Ovary (tissue), 9 donors: ENCODE measurements around the gene PSME2. TPM values are rescaled to one million over a fixed set of nuclear protein-coding genes. Genes with fewer than 3 reads are reported as not detected.
A peak's percentile ranks its signal among the peaks of the same experiment; 100 is the strongest.

Source experiments
- DNase-seq, 5 donors: peaks; one replicate each; pipeline ENCODE4 v3.0.0-alpha.2; 2019 to 2020
- H3K27ac ChIP-seq, 2 donors: fragments of 200-600 bp; one replicate each; pipeline versions ENCODE4 v1.5.1 to v1.8.0; 2019 to 2022
- H3K27me3 ChIP-seq: fragments of 200-600 bp; one replicate; pipeline ENCODE4 v1.8.0; 2022
- H3K36me3 ChIP-seq: fragments of 200-600 bp; sonication (generic); one replicate; pipeline ENCODE4 v1.5.1; 2019
- H3K4me1 ChIP-seq: one replicate; pipeline ENCODE4 v1.8.1; 2013; ENCODE audit warnings: mild to moderate bottlenecking, moderate library complexity; ENCODE audit not compliant: insufficient read depth
- H3K4me3 ChIP-seq: fragments of 200-600 bp; sonication (generic); one replicate; pipeline ENCODE4 v1.5.1; 2017
- H3K9me3 ChIP-seq, 2 donors: fragments of 200-600 bp in 1 of 2; sonication (generic) in 1 of 2; one replicate each; pipeline versions ENCODE4 v1.5.1 to v1.8.1; 2013 to 2019; ENCODE audit warnings: mild to moderate bottlenecking in 1 of 2, moderate library complexity in 1 of 2
- EP300 ChIP-seq: sonication (generic); formaldehyde crosslinking; IDR thresholded peaks from one replicate; pipeline ENCODE4 v1.6.1; 2017; ENCODE audit warnings: antibody characterized with exemption
- POLR2A ChIP-seq: fragments of 450-650 bp; IDR thresholded peaks from one replicate; pipeline ENCODE4 v1.6.1; 2017; ENCODE audit warnings: antibody characterized with exemption, mild to moderate bottlenecking, moderate library complexity
- WGBS, 3 donors: extraction: QIAGEN DNeasy Blood & Tissue Kit in 1 of 3; methylation state at CpG; one replicate each; pipeline versions ENCODE4 v1.1.5 to v1.1.7; 2013 to 2017; 5-methylcytosine and 5-hydroxymethylcytosine counted together
- intact Hi-C, 4 donors: fragments of 100-400 bp; cut with DNase I; formaldehyde crosslinking; loops; one replicate each; pipeline versions ENCODE4 v1.11.0 to v1.15.1; 2022 to 2023
- polyA plus RNA-seq, 2 donors: library from polyadenylated mRNA; stranded (reverse); fragments of 200-250 nt in 1 of 2; fragments of 350-450 nt in 1 of 2; fragmentation: Illumina TruSeq in 1 of 2; extraction: RNeasy Lipid Tissue Mini Kit (QIAGEN cat#74804) in 1 of 2; gene quantifications; one replicate each; pipeline ENCODE4 v1.2.3, GENCODE V29; 2013 to 2014
- total RNA-seq, 7 donors: library from RNA; depleted of rRNA in 2 of 7; stranded (reverse); fragments of >200 nt in 2 of 7; fragmentation: NEBNext Ultra II Directional in 3 of 7; extraction: Animal tissue kit (Norgen Biotek cat#: 25700) in 3 of 7; gene quantifications; one replicate each; pipeline versions ENCODE4 v1.1.0 to v1.2.4, GENCODE V29; 2016 to 2023
- TF ChIP-seq, protein P1 (sequence below), 3 donors: fragments of 450-650 bp in 2 of 3; fragments of 200-600 bp in 1 of 3; IDR thresholded peaks; one replicate each; pipeline versions ENCODE4 v1.5.1 to v1.8.0; 2016 to 2022; ENCODE audit warnings: antibody characterized with exemption in 3 of 3, mild to moderate bottlenecking in 1 of 3
- donor health status: DM: no; HTN: no; CAD: no; lungs with moderate emphysema.
- donor health status: DM: no; HTN: no; CAD: no.
- donor health status: Bipolar disorder and iron deficiency.
- donor health status: DM: yes; HTN: yes; CAD: no.
- donor health status: DM: no; HTN: no; CAD: no.
- donor health status: DM: yes; HTN: yes; CAD: no.

The PSME2 gene
- total and polyA plus RNA-seq, 9 donors, result 34.7 to 160 (median 95.6) TPM

DNA sequence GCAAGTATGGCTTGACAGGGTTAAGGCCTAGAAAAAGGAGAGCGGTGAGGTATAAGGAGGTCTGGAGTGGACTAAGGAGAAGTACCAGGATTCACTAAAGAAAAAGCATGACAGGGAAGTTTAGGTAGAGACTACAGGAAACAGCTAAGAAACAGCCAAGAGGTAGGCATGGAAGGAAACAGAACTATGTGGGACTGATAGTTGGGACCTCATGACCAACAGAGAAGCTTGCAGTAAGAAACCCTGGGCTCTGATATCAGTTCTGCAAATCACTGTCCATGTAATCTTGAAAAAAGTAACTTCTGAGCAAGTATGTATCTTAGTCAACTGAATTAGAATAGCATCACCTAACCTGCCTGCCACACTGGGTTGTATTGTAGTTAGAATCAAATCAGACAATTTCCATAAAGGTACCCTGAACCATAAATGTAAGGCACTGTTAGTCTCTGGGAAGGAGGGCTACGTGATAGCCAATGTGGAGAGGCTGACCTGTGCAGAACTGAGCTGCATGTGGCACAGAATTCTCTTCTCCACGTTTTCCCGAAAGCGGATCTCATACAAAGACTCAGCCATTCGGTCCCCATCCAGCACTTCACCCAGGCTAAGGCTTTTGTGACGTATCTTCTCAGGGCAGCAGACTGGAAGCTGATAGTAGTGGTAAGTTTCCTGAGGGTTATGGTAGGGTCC lies 47.9 kb upstream of the PSME2 start:
- no peak for DNase-seq
- H3K27me3 ChIP-seq, result no peaks in the 10 kb centered on the region
- H3K27ac ChIP-seq, result peak overlapping the region in 1 of 2 donors; percentile 99
- H3K36me3 ChIP-seq, result no peaks in the 10 kb centered on the region
- H3K4me1 ChIP-seq, result peaks cover 4% of the 10 kb centered on the region
- no peaks in the 10 kb centered on the region for H3K9me3 ChIP-seq
- no peak for TF ChIP-seq EP300
- TF ChIP-seq, protein P1, sequence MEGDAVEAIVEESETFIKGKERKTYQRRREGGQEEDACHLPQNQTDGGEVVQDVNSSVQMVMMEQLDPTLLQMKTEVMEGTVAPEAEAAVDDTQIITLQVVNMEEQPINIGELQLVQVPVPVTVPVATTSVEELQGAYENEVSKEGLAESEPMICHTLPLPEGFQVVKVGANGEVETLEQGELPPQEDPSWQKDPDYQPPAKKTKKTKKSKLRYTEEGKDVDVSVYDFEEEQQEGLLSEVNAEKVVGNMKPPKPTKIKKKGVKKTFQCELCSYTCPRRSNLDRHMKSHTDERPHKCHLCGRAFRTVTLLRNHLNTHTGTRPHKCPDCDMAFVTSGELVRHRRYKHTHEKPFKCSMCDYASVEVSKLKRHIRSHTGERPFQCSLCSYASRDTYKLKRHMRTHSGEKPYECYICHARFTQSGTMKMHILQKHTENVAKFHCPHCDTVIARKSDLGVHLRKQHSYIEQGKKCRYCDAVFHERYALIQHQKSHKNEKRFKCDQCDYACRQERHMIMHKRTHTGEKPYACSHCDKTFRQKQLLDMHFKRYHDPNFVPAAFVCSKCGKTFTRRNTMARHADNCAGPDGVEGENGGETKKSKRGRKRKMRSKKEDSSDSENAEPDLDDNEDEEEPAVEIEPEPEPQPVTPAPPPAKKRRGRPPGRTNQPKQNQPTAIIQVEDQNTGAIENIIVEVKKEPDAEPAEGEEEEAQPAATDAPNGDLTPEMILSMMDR (IDR thresholded peaks at IDR 0.05), result no peak
- no peak for TF ChIP-seq POLR2A
- WGBS, 3 donors, result 70 to 73% (median 73%) methylated on average over 7 of the region's 7 CpGs
- peak overlapping the region; percentile 97 for H3K4me3 ChIP-seq
- intact Hi-C loops, result no loop called here

- H3K4me3 ChIP-seq, result no peak overlapping the region
Observed at GRCh38 chr14:24192933-24193332, 46.5 kb upstream of the PSME2 start.

DNA sequence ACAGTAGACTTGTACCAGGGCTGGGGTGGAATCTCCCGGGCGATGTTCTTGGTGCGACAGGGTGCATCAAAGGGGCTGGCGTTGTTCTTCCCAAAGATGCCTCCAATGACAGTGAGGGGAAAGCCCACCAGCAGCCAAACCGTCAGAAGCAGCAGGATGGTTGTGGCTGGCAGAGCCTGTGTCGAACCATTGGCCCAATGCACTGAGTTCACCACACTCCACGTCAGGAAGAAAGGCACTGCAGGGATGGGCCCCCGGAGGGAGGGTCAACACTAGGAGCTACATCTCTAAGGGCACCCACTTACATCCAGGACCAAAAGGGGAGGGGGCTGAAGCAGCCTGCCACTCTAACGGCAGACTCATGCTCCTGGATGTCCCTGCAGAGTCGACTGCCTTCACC lies 44.0 kb upstream of the PSME2 start:
- intact Hi-C loops, result no loop called here
- no peak overlapping the region for H3K27ac ChIP-seq
- TF ChIP-seq EP300 (no peak), POLR2A (no peak)
- TF ChIP-seq, protein P1 (IDR thresholded peaks at IDR 0.05), result no peak
- H3K4me1 ChIP-seq, result peaks cover 5% of the 10 kb centered on the region
- WGBS, 3 donors, result 82 to 89% (median 87%) methylated on average over 10 of the region's 10 CpGs
- H3K4me3 ChIP-seq, result no peak overlapping the region
- no peaks in the 10 kb centered on the region for H3K36me3 ChIP-seq
- DNase-seq, result no peak
- no peaks in the 10 kb centered on the region for H3K9me3 ChIP-seq
- H3K27me3 ChIP-seq, result no peaks in the 10 kb centered on the region

More at GRCh38 chr14:24192933-24193332, 46.5 kb upstream of the PSME2 start:
- no peak for DNase-seq
- WGBS, 3 donors, result 93 to 96% (median 95%) methylated on average over 15 of the region's 15 CpGs
- Histone ChIP-seq H3K4me1 (peaks cover 4% of the 10 kb centered on the region), H3K9me3 (no peaks in the 10 kb centered on the region), H3K27ac (no peak overlapping the region), H3K36me3 (no peaks in the 10 kb centered on the region), H3K27me3 (no peaks in the 10 kb centered on the region)
- intact Hi-C loops, result no loop called here
- TF ChIP-seq POLR2A (no peak), EP300 (no peak)
- TF ChIP-seq, protein P1 (IDR thresholded peaks at IDR 0.05), result no peak

DNA sequence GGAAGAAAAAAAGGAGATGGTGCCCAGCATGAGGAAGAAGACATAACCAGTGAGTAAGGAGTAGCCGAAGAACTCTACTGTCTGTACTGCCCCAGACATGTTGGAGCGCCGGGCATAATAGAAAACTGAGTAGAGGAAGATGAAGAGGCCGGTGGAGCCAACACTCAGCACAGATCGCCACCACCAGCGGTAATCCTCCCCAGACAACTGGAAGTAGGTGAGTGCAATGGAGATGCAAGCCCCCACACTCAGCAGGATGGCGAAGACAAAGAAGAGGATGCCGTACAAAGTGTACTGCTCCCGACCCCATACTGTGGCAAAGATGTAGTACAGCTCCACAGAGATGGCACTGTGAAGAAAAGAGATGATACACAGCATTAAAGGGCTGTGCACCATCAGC lies 43.0 kb upstream of the PSME2 start:
- Histone ChIP-seq H3K36me3 (no peaks in the 10 kb centered on the region), H3K9me3 (no peaks in the 10 kb centered on the region), H3K27ac (no peak overlapping the region), H3K4me3 (no peak overlapping the region), H3K27me3 (no peaks in the 10 kb centered on the region), H3K4me1 (peaks cover 2% of the 10 kb centered on the region)
- WGBS, 3 donors, result 88 to 95% (median 90%) methylated on average over 9 of the region's 9 CpGs
- no peak for DNase-seq
- TF ChIP-seq, protein P1 (IDR thresholded peaks at IDR 0.05), result no peak
- no peak for TF ChIP-seq EP300
- TF ChIP-seq POLR2A, result no peak
- intact Hi-C loops, result no loop called here
